HepG2 (cell line): ENCODE results near the gene KIAA1755. TPM values are rescaled to one million over a fixed set of nuclear protein-coding genes. Genes with fewer than 3 reads are reported as not detected.
A peak's percentile ranks its signal among the peaks of the same experiment; 100 is the strongest.

Source experiments
- ARNT ChIP-seq: fragments of 450-650 bp; IDR thresholded peaks from 2 replicates; pipeline ENCODE4 v1.6.1; 2017
- ARNTL ChIP-seq: sonication (generic); formaldehyde crosslinking; IDR thresholded peaks from 2 replicates; pipeline ENCODE4 v1.4.0; 2020; ENCODE audit warnings: mild to moderate bottlenecking, missing genetic modification reagents
- ERF ChIP-seq: IDR thresholded peaks from 2 replicates; pipeline ENCODE4 v1.6.1; 2018; ENCODE audit warnings: missing biosample characterization, missing genetic modification reagents
- HOXA5 ChIP-seq: sonication (generic); formaldehyde crosslinking; IDR thresholded peaks from 2 replicates; pipeline ENCODE4 v1.4.0; 2020; ENCODE audit warnings: missing genetic modification reagents
- JUND ChIP-seq: sonication (generic); formaldehyde crosslinking; IDR thresholded peaks from 2 replicates; pipeline ENCODE4 v1.8.0; 2022; ENCODE audit warnings: mild to moderate bottlenecking, missing genetic modification reagents
- RCOR2 ChIP-seq: IDR thresholded peaks from 2 replicates; pipeline ENCODE4 v1.6.1; 2016; ENCODE audit warnings: missing biosample characterization, missing genetic modification reagents
- REPIN1 ChIP-seq: sonication (generic); formaldehyde crosslinking; IDR thresholded peaks from 2 replicates; pipeline ENCODE4 v1.8.0; 2022; ENCODE audit warnings: missing genetic modification reagents, low read depth, mild to moderate bottlenecking, borderline replicate concordance
- SETDB1 ChIP-seq: sonication (generic); formaldehyde crosslinking; IDR thresholded peaks from 2 replicates; pipeline ENCODE4 v1.5.1; 2020; ENCODE audit warnings: missing genetic modification reagents, mild to moderate bottlenecking, borderline replicate concordance
- ZNF253 ChIP-seq: sonication (generic); formaldehyde crosslinking; IDR thresholded peaks from 2 replicates; pipeline ENCODE4 v1.8.0; 2022; ENCODE audit warnings: mild to moderate bottlenecking, missing genetic modification reagents, borderline replicate concordance
- ZNF333 ChIP-seq: sonication (generic); formaldehyde crosslinking; IDR thresholded peaks from 2 replicates; pipeline ENCODE4 v1.4.0; 2020; ENCODE audit warnings: mild to moderate bottlenecking, missing genetic modification reagents, borderline replicate concordance
- polyA plus RNA-seq, 8 experiments: library from polyadenylated mRNA; depleted of rRNA in 3 of 8; stranded (reverse) in 7 of 8; unstranded in 1 of 8; fragments of >200 nt; fragmentation: Illumina TruSeq in 4 of 8; extraction: Trizol in 4 of 8; gene quantifications; 2 replicates each; pipeline versions ENCODE4 v1.2.1 to v1.2.3, GENCODE V29; 2011 to 2016; ENCODE audit warnings: low read depth in 4 of 8, missing spikeins in 1 of 8, mixed read lengths in 1 of 8; ENCODE audit not compliant: insufficient read depth in 1 of 8
- total RNA-seq, 5 experiments: library from RNA; depleted of rRNA; stranded (reverse); fragments of >200 nt; fragmentation: Illumina TruSeq; extraction: Trizol; gene quantifications; 2 replicates each; pipeline ENCODE4 v1.2.3, GENCODE V29; 2016; ENCODE audit warnings: low read depth in 1 of 5
- TF ChIP-seq, protein P1 (sequence below): sonication (generic); formaldehyde crosslinking; IDR thresholded peaks from 2 replicates; pipeline ENCODE4 v1.4.0; 2020; ENCODE audit warnings: mild to moderate bottlenecking, missing genetic modification reagents
- TF ChIP-seq, protein P2 (sequence below): fragments of 450-650 bp; IDR thresholded peaks from 2 replicates; pipeline ENCODE4 v1.6.1; 2017
- TF ChIP-seq, protein P3 (sequence below): sonication (generic); formaldehyde crosslinking; IDR thresholded peaks from 2 replicates; pipeline ENCODE4 v1.4.0; 2020; ENCODE audit warnings: mild to moderate bottlenecking, missing genetic modification reagents
- TF ChIP-seq, protein P4 (sequence below), 2 experiments: sonication (generic) in 1 of 2; formaldehyde crosslinking in 1 of 2; IDR thresholded peaks; 2 replicates each; pipeline versions ENCODE4 v1.5.1 to v1.6.1; 2011 to 2020; ENCODE audit warnings: borderline replicate concordance in 1 of 2, low read depth in 1 of 2, low read length in 1 of 2, mild to moderate bottlenecking in 1 of 2, missing genetic modification reagents in 1 of 2, moderate library complexity in 1 of 2

KIAA1755 gene
- total and polyA plus RNA-seq, 2 of the 13 experiments (the other 11 are each of a cell fraction or from before 2014, with no cell fraction given), result 0.04 TPM; not detected in 1

DNA sequence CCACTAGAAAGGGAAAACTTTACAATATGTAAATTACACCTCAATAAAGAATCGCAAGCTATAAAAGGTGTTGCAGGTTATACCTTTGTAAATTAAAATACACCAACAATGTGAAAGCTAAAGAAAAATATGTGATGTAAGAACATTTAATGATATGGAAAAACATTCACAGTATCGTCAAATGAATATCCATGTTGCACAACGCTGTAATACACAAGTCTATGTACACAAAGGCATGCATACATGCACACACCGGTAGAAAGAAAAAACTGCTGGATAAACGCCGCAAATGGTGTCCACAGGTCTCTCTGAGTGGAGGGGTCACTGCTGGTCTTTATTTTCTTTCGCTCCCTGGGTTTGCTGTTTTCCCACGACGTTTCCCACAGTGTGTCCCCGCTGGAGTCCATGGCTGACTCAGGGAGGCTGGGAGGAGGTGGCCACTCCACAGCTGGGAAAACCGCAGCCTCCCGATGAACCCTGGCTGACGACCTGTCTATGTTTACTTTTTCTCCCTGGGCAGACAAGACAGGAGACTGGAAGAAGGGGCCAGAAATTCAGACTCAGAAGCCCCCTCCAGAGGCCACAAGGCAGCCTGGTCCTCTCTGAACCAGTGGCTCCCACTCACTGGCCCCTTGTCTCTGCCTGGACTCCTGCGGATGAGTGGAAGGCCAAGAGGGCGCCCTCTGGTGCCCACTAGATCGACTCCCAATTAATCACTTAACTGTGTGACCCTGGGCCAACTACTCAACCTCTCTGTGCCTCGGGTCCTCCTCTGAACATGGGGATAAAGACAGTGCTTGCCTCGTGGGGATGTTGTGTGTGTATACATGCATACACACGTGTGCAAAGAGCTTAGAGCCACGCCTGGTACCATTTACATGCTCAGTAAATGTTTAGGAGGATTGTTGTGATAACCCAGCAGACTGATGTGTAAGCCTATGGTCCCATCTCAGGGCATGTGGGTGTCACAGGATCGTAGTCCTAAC lies 30.6 kb upstream of the KIAA1755 start (continued):
- TF ChIP-seq, protein P1, sequence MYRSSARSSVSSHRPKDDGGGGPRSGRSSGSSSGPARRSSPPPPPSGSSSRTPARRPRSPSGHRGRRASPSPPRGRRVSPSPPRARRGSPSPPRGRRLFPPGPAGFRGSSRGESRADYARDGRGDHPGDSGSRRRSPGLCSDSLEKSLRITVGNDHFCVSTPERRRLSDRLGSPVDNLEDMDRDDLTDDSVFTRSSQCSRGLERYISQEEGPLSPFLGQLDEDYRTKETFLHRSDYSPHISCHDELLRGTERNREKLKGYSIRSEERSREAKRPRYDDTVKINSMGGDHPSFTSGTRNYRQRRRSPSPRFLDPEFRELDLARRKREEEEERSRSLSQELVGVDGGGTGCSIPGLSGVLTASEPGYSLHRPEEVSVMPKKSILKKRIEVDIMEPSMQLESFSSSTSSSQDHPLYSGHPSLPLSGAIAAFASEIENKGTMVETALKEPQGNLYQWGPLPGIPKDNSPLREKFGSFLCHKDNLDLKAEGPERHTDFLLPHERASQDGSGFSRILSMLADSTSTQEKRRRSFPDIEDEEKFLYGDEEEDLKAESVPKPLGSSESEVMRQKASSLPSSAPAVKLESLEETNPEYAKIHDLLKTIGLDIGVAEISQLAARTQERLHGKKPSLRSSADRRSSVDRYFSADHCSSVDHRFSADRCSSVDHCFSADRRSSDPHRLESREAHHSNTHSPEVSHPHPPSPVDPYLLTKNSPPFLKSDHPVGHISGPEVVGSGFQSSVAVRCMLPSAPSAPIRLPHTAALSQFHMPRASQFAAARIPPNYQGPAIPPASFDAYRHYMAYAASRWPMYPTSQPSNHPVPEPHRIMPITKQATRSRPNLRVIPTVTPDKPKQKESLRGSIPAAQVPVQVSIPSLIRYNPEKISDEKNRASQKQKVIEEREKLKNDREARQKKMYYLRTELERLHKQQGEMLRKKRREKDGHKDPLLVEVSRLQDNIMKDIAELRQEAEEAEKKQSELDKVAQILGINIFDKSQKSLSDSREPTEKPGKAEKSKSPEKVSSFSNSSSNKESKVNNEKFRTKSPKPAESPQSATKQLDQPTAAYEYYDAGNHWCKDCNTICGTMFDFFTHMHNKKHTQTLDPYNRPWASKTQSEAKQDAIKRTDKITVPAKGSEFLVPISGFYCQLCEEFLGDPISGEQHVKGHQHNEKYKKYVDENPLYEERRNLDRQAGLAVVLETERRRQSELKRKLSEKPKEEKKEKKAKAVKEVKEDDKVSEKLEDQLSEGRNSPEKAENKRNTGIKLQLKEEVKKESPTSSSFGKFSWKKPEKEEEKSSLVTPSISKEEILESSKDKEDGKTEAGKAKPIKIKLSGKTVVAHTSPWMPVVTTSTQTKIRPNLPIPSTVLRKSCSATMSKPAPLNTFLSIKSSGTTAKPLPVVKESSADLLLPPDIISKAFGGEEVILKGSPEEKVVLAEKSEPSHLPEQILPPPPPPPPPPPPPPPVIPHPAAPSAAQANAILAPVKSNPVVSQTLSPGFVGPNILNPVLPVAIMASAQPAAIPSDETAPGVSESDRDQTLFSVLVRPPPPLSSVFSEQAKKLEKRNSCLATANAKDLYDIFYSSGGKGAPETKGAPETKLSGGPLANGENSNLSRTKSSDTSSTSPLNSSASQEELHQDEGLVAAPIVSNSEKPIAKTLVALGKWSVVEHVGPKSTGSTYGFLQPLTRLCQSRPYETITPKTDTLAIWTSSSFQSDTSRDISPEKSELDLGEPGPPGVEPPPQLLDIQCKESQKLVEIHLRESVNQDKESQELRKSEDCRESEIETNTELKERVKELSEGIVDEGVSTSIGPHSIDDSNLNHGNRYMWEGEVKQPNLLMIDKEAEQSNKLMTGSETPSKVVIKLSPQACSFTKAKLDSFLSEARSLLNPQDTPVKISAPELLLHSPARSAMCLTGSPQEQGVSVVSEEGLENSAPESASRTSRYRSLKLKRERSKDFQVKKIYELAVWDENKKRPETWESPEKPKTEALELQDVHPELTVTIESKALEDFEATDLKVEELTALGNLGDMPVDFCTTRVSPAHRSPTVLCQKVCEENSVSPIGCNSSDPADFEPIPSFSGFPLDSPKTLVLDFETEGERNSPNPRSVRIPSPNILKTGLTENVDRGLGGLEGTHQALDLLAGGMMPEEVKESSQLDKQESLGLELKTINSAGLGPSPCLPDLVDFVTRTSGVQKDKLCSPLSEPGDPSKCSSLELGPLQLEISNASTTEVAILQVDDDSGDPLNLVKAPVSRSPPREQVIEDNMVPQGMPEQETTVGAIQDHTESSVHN, result no peak
- TF ChIP-seq ZNF333, result 0 out of 2 replicates have a peak, but pooled peaks have one; percentile 68
- TF ChIP-seq, protein P2, sequence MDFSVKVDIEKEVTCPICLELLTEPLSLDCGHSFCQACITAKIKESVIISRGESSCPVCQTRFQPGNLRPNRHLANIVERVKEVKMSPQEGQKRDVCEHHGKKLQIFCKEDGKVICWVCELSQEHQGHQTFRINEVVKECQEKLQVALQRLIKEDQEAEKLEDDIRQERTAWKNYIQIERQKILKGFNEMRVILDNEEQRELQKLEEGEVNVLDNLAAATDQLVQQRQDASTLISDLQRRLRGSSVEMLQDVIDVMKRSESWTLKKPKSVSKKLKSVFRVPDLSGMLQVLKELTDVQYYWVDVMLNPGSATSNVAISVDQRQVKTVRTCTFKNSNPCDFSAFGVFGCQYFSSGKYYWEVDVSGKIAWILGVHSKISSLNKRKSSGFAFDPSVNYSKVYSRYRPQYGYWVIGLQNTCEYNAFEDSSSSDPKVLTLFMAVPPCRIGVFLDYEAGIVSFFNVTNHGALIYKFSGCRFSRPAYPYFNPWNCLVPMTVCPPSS, result no peak
- peak; percentile 83 for TF ChIP-seq RCOR2 (CRISPR knock-in tag)
- no peak for TF ChIP-seq ARNT
- TF ChIP-seq, protein P3, sequence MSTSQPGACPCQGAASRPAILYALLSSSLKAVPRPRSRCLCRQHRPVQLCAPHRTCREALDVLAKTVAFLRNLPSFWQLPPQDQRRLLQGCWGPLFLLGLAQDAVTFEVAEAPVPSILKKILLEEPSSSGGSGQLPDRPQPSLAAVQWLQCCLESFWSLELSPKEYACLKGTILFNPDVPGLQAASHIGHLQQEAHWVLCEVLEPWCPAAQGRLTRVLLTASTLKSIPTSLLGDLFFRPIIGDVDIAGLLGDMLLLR (CRISPR knock-in tag), result no peak; the same call in 1 of the 2 replicates
- no peak for TF ChIP-seq SETDB1
- no peak for TF ChIP-seq HOXA5
- TF ChIP-seq REPIN1 (CRISPR knock-in tag), result peak; percentile 45; the same call in 1 of the 2 replicates
- 0 out of 2 replicates have a peak, but pooled peaks have one; percentile 56 for TF ChIP-seq ERF
- TF ChIP-seq ZNF253 (CRISPR knock-in tag), result no peak
- no peak for TF ChIP-seq ARNTL (CRISPR knock-in tag)
- TF ChIP-seq, protein P4, sequence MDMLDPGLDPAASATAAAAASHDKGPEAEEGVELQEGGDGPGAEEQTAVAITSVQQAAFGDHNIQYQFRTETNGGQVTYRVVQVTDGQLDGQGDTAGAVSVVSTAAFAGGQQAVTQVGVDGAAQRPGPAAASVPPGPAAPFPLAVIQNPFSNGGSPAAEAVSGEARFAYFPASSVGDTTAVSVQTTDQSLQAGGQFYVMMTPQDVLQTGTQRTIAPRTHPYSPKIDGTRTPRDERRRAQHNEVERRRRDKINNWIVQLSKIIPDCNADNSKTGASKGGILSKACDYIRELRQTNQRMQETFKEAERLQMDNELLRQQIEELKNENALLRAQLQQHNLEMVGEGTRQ (IDR thresholded peaks at IDR 0.05; ENCODE audit: low read depth, low read length), result no peak
- TF ChIP-seq, protein P4 (CRISPR knock-in tag; IDR thresholded peaks at IDR 0.05; ENCODE audit: borderline replicate concordance), result no peak
- no peak for TF ChIP-seq JUND
